ENCODE measurements around the gene LRRK1.

LRRK1 gene

GRCh38 chr15:101052031-101052620 lies 133.0 kb downstream of the LRRK1 start:
- no peaks in the 10 kb centered on the region for H3K36me3 ChIP-seq (ENCODE audit: insufficient read depth, low read length)

GRCh38 chr15:101052681-101053121 lies 133.5 kb downstream of the LRRK1 start:
- Histone ChIP-seq H3K4me3 (no peak overlapping the region), H3K27ac (no peak overlapping the region), H3K9ac (ENCODE audit: insufficient read length) (no peak overlapping the region), H3K36me3 (ENCODE audit: insufficient read depth, low read length) (no peaks in the 10 kb centered on the region), H3K9me3 (ENCODE audit: low read depth, low read length) (no peaks in the 10 kb centered on the region)
- no peak for TF ChIP-seq FOXP2 (optimal IDR thresholded peaks at IDR 0.05; ENCODE audit: control extremely low read depth, extremely low read length, insufficient read depth)
- TF ChIP-seq EZH2 (IDR thresholded peaks at IDR 0.05) = no peak
- no peak for TF ChIP-seq POLR2AphosphoS5 (IDR thresholded peaks at IDR 0.05; ENCODE audit: borderline replicate concordance, low read depth, low read length)
- no peak for DNase-seq (ENCODE audit: low read depth, low spot score)

More at GRCh38 chr15:101052031-101052620, 133.0 kb downstream of the LRRK1 start:
- TF ChIP-seq FOXP2 (optimal IDR thresholded peaks at IDR 0.05; ENCODE audit: control extremely low read depth, extremely low read length, insufficient read depth) (no peak), POLR2AphosphoS5 (IDR thresholded peaks at IDR 0.05; ENCODE audit: borderline replicate concordance, low read depth, low read length) (no peak), EZH2 (IDR thresholded peaks at IDR 0.05) (no peak)
- H3K4me3 ChIP-seq = no peak overlapping the region
- H3K9me3 ChIP-seq (ENCODE audit: low read depth, low read length) = no peaks in the 10 kb centered on the region
- no peak overlapping the region for H3K27ac ChIP-seq
- no peak overlapping the region for H3K9ac ChIP-seq (ENCODE audit: insufficient read length)
- DNase-seq (ENCODE audit: low read depth, low spot score) = no peak

GRCh38 chr15:101053261-101053660 lies 134.1 kb downstream of the LRRK1 start:
- DNase-seq (ENCODE audit: low read depth, low spot score) = no peak
- no peak overlapping the region for H3K9ac ChIP-seq (ENCODE audit: insufficient read length)
- H3K9me3 ChIP-seq (ENCODE audit: low read depth, low read length) = no peaks in the 10 kb centered on the region
- H3K36me3 ChIP-seq (ENCODE audit: insufficient read depth, low read length) = no peaks in the 10 kb centered on the region
- H3K27ac ChIP-seq = no peak overlapping the region
- TF ChIP-seq POLR2AphosphoS5 (IDR thresholded peaks at IDR 0.05; ENCODE audit: borderline replicate concordance, low read depth, low read length) (no peak), FOXP2 (optimal IDR thresholded peaks at IDR 0.05; ENCODE audit: control extremely low read depth, extremely low read length, insufficient read depth) (no peak), EZH2 (IDR thresholded peaks at IDR 0.05) (no peak)
- no peak overlapping the region for H3K4me3 ChIP-seq

DNA sequence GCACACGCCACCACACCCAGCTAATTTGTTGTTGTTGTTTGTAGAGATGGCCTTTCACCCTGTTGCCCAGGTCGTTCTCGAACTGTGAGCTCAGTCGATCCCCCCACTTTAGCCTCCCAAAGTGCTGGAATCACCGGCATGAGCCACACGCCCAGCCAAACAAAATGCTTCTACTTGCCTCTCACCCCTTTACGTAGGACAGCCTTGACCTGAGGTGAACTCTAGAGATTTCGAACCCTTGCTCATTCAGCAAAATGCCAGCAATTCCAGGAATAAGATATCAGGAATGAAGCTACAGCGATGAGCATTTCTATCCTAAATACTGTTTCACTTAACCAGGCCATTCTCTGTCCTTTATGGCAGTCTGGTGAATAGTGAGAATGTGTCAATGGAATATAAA lies 135.0 kb downstream of the LRRK1 start:
- Histone ChIP-seq H3K9ac (ENCODE audit: insufficient read length) (no peak overlapping the region), H3K4me3 (no peak overlapping the region), H3K9me3 (ENCODE audit: low read depth, low read length) (no peaks in the 10 kb centered on the region), H3K27ac (no peak overlapping the region), H3K36me3 (ENCODE audit: insufficient read depth, low read length) (no peaks in the 10 kb centered on the region)
- DNase-seq (ENCODE audit: low read depth, low spot score) = no peak
- TF ChIP-seq EZH2 (IDR thresholded peaks at IDR 0.05) = no peak
- TF ChIP-seq POLR2AphosphoS5 (IDR thresholded peaks at IDR 0.05; ENCODE audit: borderline replicate concordance, low read depth, low read length) = no peak
- TF ChIP-seq FOXP2 (optimal IDR thresholded peaks at IDR 0.05; ENCODE audit: control extremely low read depth, extremely low read length, insufficient read depth) = no peak

DNA sequence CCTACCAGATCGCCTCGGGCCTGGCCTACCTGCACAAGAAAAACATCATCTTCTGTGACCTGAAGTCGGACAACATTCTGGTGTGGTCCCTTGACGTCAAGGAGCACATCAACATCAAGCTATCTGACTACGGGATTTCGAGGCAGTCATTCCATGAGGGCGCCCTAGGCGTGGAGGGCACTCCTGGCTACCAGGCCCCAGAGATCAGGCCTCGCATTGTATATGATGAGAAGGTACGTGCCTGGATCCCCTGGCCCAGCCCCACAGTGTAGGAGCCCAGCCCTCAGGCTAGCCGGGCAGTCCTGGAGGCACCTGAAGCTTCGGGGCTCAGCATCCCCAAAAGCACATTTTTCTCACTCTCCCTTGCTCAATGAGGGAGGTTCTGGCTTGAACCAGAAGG lies 135.8 kb downstream of the LRRK1 start:
- H3K36me3 ChIP-seq (ENCODE audit: insufficient read depth, low read length) = no peaks in the 10 kb centered on the region
- no peak overlapping the region for H3K27ac ChIP-seq
- H3K9me3 ChIP-seq (ENCODE audit: low read depth, low read length) = no peaks in the 10 kb centered on the region
- no peak for DNase-seq (ENCODE audit: low read depth, low spot score)
- no peak for TF ChIP-seq EZH2 (IDR thresholded peaks at IDR 0.05)
- TF ChIP-seq FOXP2 (optimal IDR thresholded peaks at IDR 0.05; ENCODE audit: control extremely low read depth, extremely low read length, insufficient read depth) = no peak
- no peak for TF ChIP-seq POLR2AphosphoS5 (IDR thresholded peaks at IDR 0.05; ENCODE audit: borderline replicate concordance, low read depth, low read length)
- H3K9ac ChIP-seq (ENCODE audit: insufficient read length) = no peak overlapping the region
- no peak overlapping the region for H3K4me3 ChIP-seq

GRCh38 chr15:101055411-101055810 lies 136.3 kb downstream of the LRRK1 start:
- DNase-seq (ENCODE audit: low read depth, low spot score) = no peak
- Histone ChIP-seq H3K27ac (no peak overlapping the region), H3K9me3 (ENCODE audit: low read depth, low read length) (no peaks in the 10 kb centered on the region), H3K36me3 (ENCODE audit: insufficient read depth, low read length) (no peaks in the 10 kb centered on the region), H3K4me3 (no peak overlapping the region), H3K9ac (ENCODE audit: insufficient read length) (no peak overlapping the region)
- TF ChIP-seq POLR2AphosphoS5 (IDR thresholded peaks at IDR 0.05; ENCODE audit: borderline replicate concordance, low read depth, low read length) (no peak), EZH2 (IDR thresholded peaks at IDR 0.05) (no peak), FOXP2 (optimal IDR thresholded peaks at IDR 0.05; ENCODE audit: control extremely low read depth, extremely low read length, insufficient read depth) (no peak)

- TF ChIP-seq POLR2AphosphoS5 (IDR thresholded peaks at IDR 0.05; ENCODE audit: borderline replicate concordance, low read depth, low read length) (no peak), FOXP2 (optimal IDR thresholded peaks at IDR 0.05; ENCODE audit: control extremely low read depth, extremely low read length, insufficient read depth) (no peak), EZH2 (IDR thresholded peaks at IDR 0.05) (no peak)
- Histone ChIP-seq H3K9ac (ENCODE audit: insufficient read length) (no peak overlapping the region), H3K9me3 (ENCODE audit: low read depth, low read length) (no peaks in the 10 kb centered on the region), H3K27ac (no peak overlapping the region), H3K36me3 (ENCODE audit: insufficient read depth, low read length) (no peaks in the 10 kb centered on the region), H3K4me3 (no peak overlapping the region)
- no peak for DNase-seq (ENCODE audit: low read depth, low spot score)
Observed at GRCh38 chr15:101056366-101057334, 137.5 kb downstream of the LRRK1 start.

DNA sequence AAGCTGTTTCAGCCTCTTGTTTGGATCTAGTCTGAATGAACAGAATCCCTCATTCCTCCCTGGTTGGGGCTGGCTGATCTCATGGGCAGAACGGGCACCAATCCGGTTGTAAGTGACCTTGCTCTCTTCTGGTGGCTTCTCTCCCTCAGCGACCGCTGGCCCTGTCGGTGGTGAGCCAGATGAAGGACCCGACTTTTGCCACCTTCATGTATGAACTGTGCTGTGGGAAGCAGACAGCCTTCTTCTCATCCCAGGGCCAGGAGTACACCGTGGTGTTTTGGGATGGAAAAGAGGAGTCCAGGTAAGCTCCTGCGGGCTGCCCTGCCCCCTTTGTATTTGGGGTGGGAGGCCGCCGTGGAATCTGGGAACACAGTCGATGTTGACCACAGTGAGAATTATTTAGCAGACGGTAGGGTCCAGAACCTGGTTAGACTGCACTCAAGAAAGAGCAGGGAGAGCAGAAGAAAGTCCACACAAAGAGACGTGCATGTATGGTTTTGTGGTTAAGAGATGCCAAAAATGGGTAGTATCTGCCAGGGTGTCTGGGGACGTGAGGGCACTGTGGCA lies 138.8 kb downstream of the LRRK1 start:
- DNase-seq (ENCODE audit: low read depth, low spot score) = no peak
- Histone ChIP-seq H3K9ac (ENCODE audit: insufficient read length) (no peak overlapping the region), H3K9me3 (ENCODE audit: low read depth, low read length) (no peaks in the 10 kb centered on the region), H3K27ac (no peak overlapping the region), H3K36me3 (ENCODE audit: insufficient read depth, low read length) (no peaks in the 10 kb centered on the region), H3K4me3 (no peak overlapping the region)
- TF ChIP-seq POLR2AphosphoS5 (IDR thresholded peaks at IDR 0.05; ENCODE audit: borderline replicate concordance, low read depth, low read length) (no peak), FOXP2 (optimal IDR thresholded peaks at IDR 0.05; ENCODE audit: control extremely low read depth, extremely low read length, insufficient read depth) (no peak), EZH2 (IDR thresholded peaks at IDR 0.05) (no peak)

Data from SK-N-MC (cell line).